ENCODE results near the gene NBEA.

Gene NBEA

GRCh38 chr13:35501661-35502235, 559.7 kb downstream of the NBEA start:
- Histone ChIP-seq H3K9me3 (ENCODE audit: insufficient read depth, low read depth, low read length) (no peaks in the 10 kb centered on the region), H3K27me3 (ENCODE audit: insufficient read depth, low read length) (no peaks in the 10 kb centered on the region), H3K23ac (ENCODE audit: low read length) (no peak overlapping the region), H2BK5ac (ENCODE audit: low read depth, low read length, poor library complexity) (no peak overlapping the region), H2BK12ac (ENCODE audit: low read length) (no peak overlapping the region), H2AK5ac (ENCODE audit: low read length) (no peak overlapping the region), H3K36me3 (ENCODE audit: control insufficient read depth in 1 of 2, insufficient read depth in 2 of 2, low read length in 2 of 2) (no peaks in the 10 kb centered on the region), H3K4ac (ENCODE audit: low read depth, low read length) (no peak overlapping the region), H4K8ac (ENCODE audit: low read depth, low read length) (no peak overlapping the region), H3K4me3 (ENCODE audit: low read depth, low read length) (no peak overlapping the region), H3K27ac (ENCODE audit: low read depth, low read length) (no peak overlapping the region), H3K79me1 (ENCODE audit: low read length) (no peaks in the 10 kb centered on the region), H4K91ac (ENCODE audit: low read depth, low read length) (no peak overlapping the region), H3K18ac (ENCODE audit: low read length) (no peak overlapping the region), H3K4me1 (ENCODE audit: control insufficient read depth in 1 of 2, insufficient read depth in 2 of 2, low read length in 2 of 2) (no peaks in the 10 kb centered on the region), H4K12ac (ENCODE audit: low read depth, low read length) (no peak overlapping the region), H3K79me2 (ENCODE audit: control insufficient read depth, insufficient read depth, low read length, poor library complexity) (no peaks in the 10 kb centered on the region), H3K14ac (ENCODE audit: low read length) (no peak overlapping the region), H2AFZ (ENCODE audit: insufficient read depth, low read length, poor library complexity) (no peak overlapping the region), H3K9ac (ENCODE audit: low read length) (no peak overlapping the region), H2BK120ac (ENCODE audit: insufficient read depth, low read length, poor library complexity) (no peak overlapping the region), H3K4me2 (ENCODE audit: low read length) (no peak overlapping the region)
- DNase-seq = no peak
- no CpG with 5 or more reads among the region's 6 CpGs for WGBS (ENCODE audit: extremely low coverage, insufficient coverage, insufficient read length)

GRCh38 chr13:35502456-35502855, 560.4 kb downstream of the NBEA start:
- Histone ChIP-seq H3K36me3 (ENCODE audit: control insufficient read depth in 1 of 2, insufficient read depth in 2 of 2, low read length in 2 of 2) (no peaks in the 10 kb centered on the region), H3K27ac (ENCODE audit: low read depth, low read length) (no peak overlapping the region), H2AK5ac (ENCODE audit: low read length) (no peak overlapping the region), H2BK5ac (ENCODE audit: low read depth, low read length, poor library complexity) (no peak overlapping the region), H3K27me3 (ENCODE audit: insufficient read depth, low read length) (no peaks in the 10 kb centered on the region), H3K9ac (ENCODE audit: low read length) (no peak overlapping the region), H3K79me2 (ENCODE audit: control insufficient read depth, insufficient read depth, low read length, poor library complexity) (no peaks in the 10 kb centered on the region), H4K8ac (ENCODE audit: low read depth, low read length) (no peak overlapping the region), H3K18ac (ENCODE audit: low read length) (no peak overlapping the region), H3K14ac (ENCODE audit: low read length) (no peak overlapping the region), H3K79me1 (ENCODE audit: low read length) (no peaks in the 10 kb centered on the region), H2AFZ (ENCODE audit: insufficient read depth, low read length, poor library complexity) (no peak overlapping the region), H3K4me1 (ENCODE audit: control insufficient read depth in 1 of 2, insufficient read depth in 2 of 2, low read length in 2 of 2) (no peaks in the 10 kb centered on the region), H4K91ac (ENCODE audit: low read depth, low read length) (no peak overlapping the region), H2BK12ac (ENCODE audit: low read length) (no peak overlapping the region), H3K4me3 (ENCODE audit: low read depth, low read length) (no peak overlapping the region), H3K4ac (ENCODE audit: low read depth, low read length) (no peak overlapping the region), H3K23ac (ENCODE audit: low read length) (no peak overlapping the region), H4K12ac (ENCODE audit: low read depth, low read length) (no peak overlapping the region), H3K4me2 (ENCODE audit: low read length) (no peak overlapping the region), H3K9me3 (ENCODE audit: insufficient read depth, low read depth, low read length) (no peaks in the 10 kb centered on the region), H2BK120ac (ENCODE audit: insufficient read depth, low read length, poor library complexity) (no peak overlapping the region)
- no CpG with 5 or more reads among the region's 3 CpGs for WGBS (ENCODE audit: extremely low coverage, insufficient coverage, insufficient read length)
- no peak for DNase-seq

- no peaks in the 10 kb centered on the region for H3K79me2 ChIP-seq (ENCODE audit: control insufficient read depth, insufficient read depth, low read length, poor library complexity)
- H2BK12ac ChIP-seq (ENCODE audit: low read length) = no peak overlapping the region
- no peak overlapping the region for H3K14ac ChIP-seq (ENCODE audit: low read length)
- no peaks in the 10 kb centered on the region for H3K9me3 ChIP-seq (ENCODE audit: insufficient read depth, low read depth, low read length)
- H3K9ac ChIP-seq (ENCODE audit: low read length) = no peak overlapping the region
- no peaks in the 10 kb centered on the region for H3K27me3 ChIP-seq (ENCODE audit: insufficient read depth, low read length)
- peak in 1 of 2 donors; percentile 4 for DNase-seq
- no peak overlapping the region for H2AFZ ChIP-seq (ENCODE audit: insufficient read depth, low read length, poor library complexity)
- no peaks in the 10 kb centered on the region for H3K79me1 ChIP-seq (ENCODE audit: low read length)
- H3K18ac ChIP-seq (ENCODE audit: low read length) = no peak overlapping the region
- H3K27ac ChIP-seq (ENCODE audit: low read depth, low read length) = no peak overlapping the region
- H2BK120ac ChIP-seq (ENCODE audit: insufficient read depth, low read length, poor library complexity) = no peak overlapping the region
- WGBS (ENCODE audit: extremely low coverage, insufficient coverage, insufficient read length) = no CpG with 5 or more reads among the region's 5 CpGs
- H3K36me3 ChIP-seq (ENCODE audit: control insufficient read depth in 1 of 2, insufficient read depth in 2 of 2, low read length in 2 of 2) = no peaks in the 10 kb centered on the region
- H2BK5ac ChIP-seq (ENCODE audit: low read depth, low read length, poor library complexity) = no peak overlapping the region
- H4K91ac ChIP-seq (ENCODE audit: low read depth, low read length) = no peak overlapping the region
- no peak overlapping the region for H2AK5ac ChIP-seq (ENCODE audit: low read length)
- H3K4me2 ChIP-seq (ENCODE audit: low read length) = no peak overlapping the region
- H3K4me1 ChIP-seq (ENCODE audit: control insufficient read depth in 1 of 2, insufficient read depth in 2 of 2, low read length in 2 of 2) = no peaks in the 10 kb centered on the region
- H3K4me3 ChIP-seq (ENCODE audit: low read depth, low read length) = no peak overlapping the region
- H4K8ac ChIP-seq (ENCODE audit: low read depth, low read length) = no peak overlapping the region
- no peak overlapping the region for H3K4ac ChIP-seq (ENCODE audit: low read depth, low read length)
- no peak overlapping the region for H4K12ac ChIP-seq (ENCODE audit: low read depth, low read length)
- H3K23ac ChIP-seq (ENCODE audit: low read length) = no peak overlapping the region
These were observed 570.3 kb downstream of the NBEA start for GRCh38 chr13:35512271-35512920.

- Histone ChIP-seq H3K4me3 (ENCODE audit: low read depth, low read length) (no peak overlapping the region), H3K9me3 (ENCODE audit: insufficient read depth, low read depth, low read length) (no peaks in the 10 kb centered on the region), H2AK5ac (ENCODE audit: low read length) (no peak overlapping the region), H2BK5ac (ENCODE audit: low read depth, low read length, poor library complexity) (no peak overlapping the region), H2BK120ac (ENCODE audit: insufficient read depth, low read length, poor library complexity) (no peak overlapping the region), H3K14ac (ENCODE audit: low read length) (no peak overlapping the region), H4K91ac (ENCODE audit: low read depth, low read length) (no peak overlapping the region), H3K79me1 (ENCODE audit: low read length) (no peaks in the 10 kb centered on the region), H3K27me3 (ENCODE audit: insufficient read depth, low read length) (no peaks in the 10 kb centered on the region), H3K4me1 (ENCODE audit: control insufficient read depth in 1 of 2, insufficient read depth in 2 of 2, low read length in 2 of 2) (no peaks in the 10 kb centered on the region), H3K4me2 (ENCODE audit: low read length) (no peak overlapping the region), H2AFZ (ENCODE audit: insufficient read depth, low read length, poor library complexity) (no peak overlapping the region), H3K23ac (ENCODE audit: low read length) (no peak overlapping the region), H2BK12ac (ENCODE audit: low read length) (no peak overlapping the region), H3K27ac (ENCODE audit: low read depth, low read length) (no peak overlapping the region), H3K18ac (ENCODE audit: low read length) (no peak overlapping the region), H4K8ac (ENCODE audit: low read depth, low read length) (no peak overlapping the region), H3K36me3 (ENCODE audit: control insufficient read depth in 1 of 2, insufficient read depth in 2 of 2, low read length in 2 of 2) (no peaks in the 10 kb centered on the region), H3K9ac (ENCODE audit: low read length) (no peak overlapping the region), H3K79me2 (ENCODE audit: control insufficient read depth, insufficient read depth, low read length, poor library complexity) (no peaks in the 10 kb centered on the region), H3K4ac (ENCODE audit: low read depth, low read length) (no peak overlapping the region), H4K12ac (ENCODE audit: low read depth, low read length) (no peak overlapping the region)
- no CpG with 5 or more reads among the region's 7 CpGs for whole genome bisulfite sequencing (ENCODE audit: extremely low coverage, insufficient coverage, insufficient read length)
- no peak for DNase-seq
These were observed 572.0 kb downstream of the NBEA start for GRCh38 chr13:35514061-35514477.
